GM19240 (cell line): ENCODE measurements around the gene SOWAHA.
"Not testable (repeated sequence)": the region's sequence is repeated elsewhere in the genome, so short reads cannot be mapped to it uniquely, and the experiment has no call there.

Experiments used
- DNase-seq: peaks from one replicate; pipeline ENCODE4 v3.0.0; 2011; ENCODE audit warnings: low spot score; ENCODE audit not compliant: insufficient read length

SOWAHA gene

DNA sequence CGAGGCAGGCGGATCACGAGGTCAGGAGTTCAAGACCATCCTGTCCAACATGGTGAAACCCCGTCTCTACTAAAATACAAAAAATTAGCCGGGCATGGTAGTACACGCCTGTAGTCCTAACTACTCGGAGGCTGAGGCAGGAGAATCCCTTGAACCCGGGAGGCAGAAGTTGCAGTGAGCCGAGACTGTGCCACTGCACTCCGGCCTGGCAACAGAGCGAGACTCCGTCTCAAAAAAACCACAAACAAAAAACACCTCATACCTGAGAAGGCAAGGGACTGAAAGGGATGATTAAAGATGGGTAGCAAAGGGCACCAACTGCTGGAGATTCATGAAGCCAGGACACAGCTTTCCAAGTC is 6.3 kb upstream of the SOWAHA start:
- not testable (repeated sequence) for DNase-seq

GRCh38 chr5:132807163-132807838 is 5.8 kb upstream of the SOWAHA start:
- no peak for DNase-seq

- DNase-seq: no peak
Measured at GRCh38 chr5:132808448-132808847, 4.7 kb upstream of the SOWAHA start.

DNA sequence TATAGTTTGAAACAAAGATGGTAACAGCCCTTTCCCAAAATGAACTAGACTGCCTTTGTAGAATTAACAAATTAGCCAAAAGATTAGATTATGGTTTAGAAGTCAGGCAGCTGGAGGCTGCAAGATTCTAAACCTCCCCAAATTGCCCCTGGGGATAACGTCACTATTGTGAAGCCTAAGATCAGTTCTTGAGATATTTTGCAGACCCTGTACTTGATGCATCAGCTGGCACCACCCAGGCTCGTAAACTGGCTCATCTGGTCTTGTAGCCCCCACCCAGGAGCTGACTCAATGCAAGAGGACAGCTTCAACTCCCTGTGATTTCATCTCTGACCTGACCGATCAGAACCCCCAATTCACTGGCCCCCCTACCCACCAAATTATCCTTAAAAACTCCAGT is 4.2 kb upstream of the SOWAHA start:
- no peak for DNase-seq

DNA sequence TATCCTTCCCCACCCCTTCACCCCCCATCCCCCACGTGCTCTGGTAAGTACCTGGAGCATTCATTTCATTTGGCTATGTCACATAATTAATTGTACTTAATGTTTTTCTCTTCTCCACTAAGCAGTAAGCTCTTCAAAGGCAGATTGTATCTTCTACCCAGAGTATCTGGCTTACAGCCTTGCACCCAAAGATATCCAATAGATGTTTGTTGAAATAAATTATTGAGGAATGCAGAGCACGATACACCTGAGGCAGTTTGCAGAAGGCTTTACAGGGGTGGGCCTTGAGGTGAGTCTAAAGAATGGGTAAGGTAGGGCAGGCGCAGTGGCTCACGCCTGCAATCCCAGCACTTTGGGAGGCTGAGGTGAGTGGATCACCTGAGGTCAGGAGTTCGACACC is 2.5 kb upstream of the SOWAHA start:
- DNase-seq: no peak

GRCh38 chr5:132812123-132812765 is 858 bp upstream of the SOWAHA start:
- DNase-seq: no peak

DNA sequence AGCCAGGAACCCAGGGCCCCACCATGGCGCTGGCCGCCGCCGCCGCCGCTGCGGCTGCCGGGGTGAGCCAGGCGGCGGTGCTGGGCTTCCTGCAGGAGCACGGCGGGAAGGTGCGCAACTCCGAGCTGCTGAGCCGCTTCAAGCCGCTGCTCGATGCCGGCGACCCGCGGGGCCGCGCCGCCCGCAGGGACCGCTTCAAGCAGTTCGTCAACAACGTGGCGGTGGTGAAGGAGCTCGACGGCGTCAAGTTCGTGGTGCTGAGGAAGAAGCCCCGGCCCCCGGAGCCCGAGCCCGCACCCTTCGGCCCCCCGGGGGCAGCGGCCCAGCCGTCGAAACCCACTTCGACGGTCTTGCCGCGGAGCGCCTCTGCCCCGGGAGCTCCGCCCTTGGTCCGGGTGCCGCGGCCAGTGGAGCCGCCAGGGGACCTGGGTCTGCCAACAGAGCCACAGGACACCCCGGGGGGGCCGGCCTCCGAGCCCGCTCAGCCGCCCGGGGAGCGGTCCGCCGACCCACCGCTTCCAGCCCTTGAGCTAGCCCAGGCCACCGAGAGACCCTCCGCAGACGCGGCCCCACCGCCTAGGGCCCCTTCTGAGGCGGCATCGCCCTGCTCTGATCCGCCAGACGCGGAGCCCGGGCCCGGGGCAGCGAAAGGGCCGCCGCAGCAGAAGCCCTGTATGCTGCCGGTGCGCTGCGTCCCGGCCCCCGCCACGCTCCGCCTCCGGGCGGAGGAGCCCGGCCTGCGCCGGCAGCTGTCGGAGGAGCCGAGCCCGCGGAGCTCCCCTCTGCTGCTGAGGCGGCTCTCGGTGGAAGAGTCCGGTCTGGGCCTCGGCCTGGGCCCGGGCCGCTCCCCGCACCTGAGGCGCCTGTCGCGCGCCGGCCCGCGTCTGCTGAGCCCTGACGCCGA is 749 bp downstream of the SOWAHA start:
- no peak for DNase-seq

GRCh38 chr5:132814503-132815294 is 1.6 kb downstream of the SOWAHA start:
- no peak for DNase-seq

DNA sequence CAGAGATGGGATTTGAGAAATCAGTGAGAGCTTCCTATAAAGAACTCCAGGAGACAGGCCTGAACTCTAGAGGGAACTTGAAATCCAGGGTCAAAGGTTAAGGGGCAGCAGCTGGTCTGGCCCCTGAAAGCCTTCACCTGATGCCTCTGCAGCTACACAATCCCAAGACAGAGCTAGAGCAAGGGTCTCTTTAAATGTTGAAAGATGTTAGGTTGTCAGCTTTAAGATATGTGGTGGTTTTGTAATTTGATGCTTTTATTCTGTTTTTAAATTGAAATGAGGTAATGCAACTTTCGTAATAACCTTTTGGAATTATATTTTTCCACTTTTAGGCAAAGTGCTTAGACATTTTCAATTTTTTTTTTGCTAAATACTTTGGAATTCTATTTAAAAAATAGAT is 2.4 kb downstream of the SOWAHA start:
- DNase-seq: no peak

- DNase-seq: no peak
Measured at GRCh38 chr5:132816083-132816482, 3.0 kb downstream of the SOWAHA start.

- DNase-seq: no peak
Measured at GRCh38 chr5:132816554-132816953, 3.5 kb downstream of the SOWAHA start.

DNA sequence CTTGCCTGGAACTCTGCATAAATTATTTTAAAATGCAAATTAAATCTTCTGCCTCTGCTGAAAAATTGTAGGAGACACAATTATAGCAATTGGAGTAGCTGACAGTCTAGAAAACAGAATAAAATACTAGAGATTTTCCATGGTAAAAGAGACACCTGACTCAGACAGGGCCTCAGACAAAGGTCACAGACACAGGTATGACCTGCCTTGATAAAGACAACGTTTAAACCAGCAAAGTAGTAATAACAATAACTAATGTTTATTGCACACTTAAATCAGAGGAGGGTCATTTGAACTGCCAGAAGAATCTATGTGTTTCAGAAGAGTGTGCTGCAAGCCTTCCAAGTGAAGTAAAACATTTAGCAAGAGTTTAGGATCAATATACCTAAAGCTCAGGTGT is 3.9 kb downstream of the SOWAHA start:
- no peak for DNase-seq

DNA sequence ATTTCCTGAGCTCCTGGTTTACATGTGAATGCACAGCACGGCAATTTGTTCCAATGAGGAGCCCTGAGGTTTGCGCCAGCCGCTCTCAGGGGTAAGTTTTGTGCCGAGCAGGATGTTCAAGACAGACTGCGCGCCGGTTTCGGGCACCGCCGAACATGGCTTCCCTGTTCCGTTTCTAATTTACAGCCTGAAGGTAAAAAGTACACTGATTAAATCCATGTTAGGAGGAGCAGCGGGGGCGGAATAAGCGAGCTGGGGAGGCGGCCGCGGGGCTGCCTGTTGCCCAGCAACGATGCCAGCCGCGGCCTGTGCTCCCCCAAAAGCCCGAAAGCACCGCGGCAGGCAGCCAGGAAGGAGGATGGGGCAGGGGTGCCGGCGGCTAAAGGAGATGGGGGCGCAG is 6.4 kb downstream of the SOWAHA start:
- DNase-seq: no peak

DNA sequence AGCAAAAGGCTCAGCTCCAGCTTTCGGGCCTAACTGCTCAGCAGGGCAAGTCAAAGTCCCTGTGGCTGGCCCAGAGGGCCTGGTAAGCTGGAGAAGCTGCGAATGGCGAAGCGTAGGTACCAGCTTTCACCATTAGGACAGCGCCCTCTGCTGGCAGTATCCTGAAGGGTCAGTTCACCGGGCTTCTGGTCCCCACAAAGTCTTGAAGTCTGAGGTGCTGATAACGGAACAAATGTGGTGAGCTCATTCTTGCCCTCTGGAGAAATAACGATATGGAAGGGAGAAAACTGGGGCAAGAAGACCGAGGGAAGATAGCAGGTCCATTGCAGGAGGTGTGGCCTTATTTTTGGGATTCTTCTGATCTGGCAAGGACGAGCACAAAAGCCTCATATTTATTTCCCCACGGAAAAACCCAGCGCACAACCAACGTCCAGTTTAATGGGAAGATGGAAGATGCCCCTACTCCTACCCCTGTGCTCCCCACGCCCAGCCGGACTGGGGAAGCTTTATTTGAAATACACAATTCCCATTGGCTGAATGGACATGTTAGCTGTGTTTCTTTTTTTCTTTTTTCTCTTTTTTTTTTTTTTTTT is 7.2 kb downstream of the SOWAHA start:
- peak; percentile 96 for DNase-seq

DNA sequence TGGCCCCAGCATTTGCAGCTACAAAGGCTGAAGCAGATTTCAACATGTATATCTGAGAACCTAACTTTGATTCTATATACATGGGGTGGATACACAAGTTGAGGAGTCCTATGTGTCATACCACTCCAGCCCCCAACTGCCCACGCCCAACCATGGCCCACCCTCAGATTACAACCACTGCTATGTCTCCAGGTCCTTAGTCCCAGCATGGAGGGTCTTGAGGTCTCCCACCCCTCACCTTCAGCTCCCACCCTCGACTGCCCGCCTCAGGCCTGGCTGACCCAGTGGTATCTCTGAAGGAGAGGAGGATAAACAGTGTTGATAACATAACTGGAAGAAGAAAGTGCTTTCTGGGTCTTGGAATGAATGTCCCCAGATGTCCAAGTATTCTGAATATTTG is 8.2 kb downstream of the SOWAHA start:
- no peak for DNase-seq

GRCh38 chr5:132821791-132822190 is 8.7 kb downstream of the SOWAHA start:
- DNase-seq: no peak

DNA sequence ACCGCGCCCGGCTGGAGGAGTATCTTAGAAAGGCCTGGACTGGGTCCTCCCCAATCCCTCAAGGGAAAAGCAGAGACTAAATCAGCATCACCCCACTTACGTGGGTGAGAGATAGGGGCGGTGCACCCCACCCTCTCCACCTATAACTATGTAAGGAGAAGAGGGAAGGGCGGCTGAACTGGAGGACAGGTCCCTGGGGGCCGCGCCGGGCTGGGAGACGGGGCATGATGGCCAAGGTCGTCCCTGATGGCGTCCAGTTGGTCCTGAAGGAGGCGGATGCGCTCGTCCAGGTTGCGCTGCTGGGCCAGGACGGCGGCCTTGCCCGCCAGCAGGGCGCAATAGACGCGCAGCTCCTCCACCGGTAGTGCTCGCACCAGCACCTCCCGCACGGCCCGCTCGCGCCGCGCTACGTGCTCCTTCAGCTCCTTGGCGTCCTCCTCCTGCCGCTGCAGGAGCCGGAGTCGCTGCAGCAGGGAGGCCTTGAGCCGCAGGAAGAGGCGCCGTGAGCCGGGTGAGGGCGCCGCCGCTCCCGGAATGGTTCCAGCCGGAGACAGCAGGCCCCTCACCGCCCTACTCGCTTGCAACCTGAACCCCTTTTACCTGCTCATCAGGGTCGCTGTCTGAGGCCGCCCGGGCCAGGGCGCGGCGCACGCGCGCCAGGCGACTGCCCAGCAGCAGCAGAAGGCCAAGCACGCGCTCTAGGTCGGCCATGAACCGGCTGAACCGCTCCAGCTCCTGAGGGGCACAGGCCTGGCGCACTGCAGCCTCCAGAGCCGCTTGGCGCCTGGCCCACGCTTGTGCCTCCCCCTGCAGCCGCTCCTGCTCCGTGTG is 9.8 kb downstream of the SOWAHA start:
- DNase-seq: no peak

DNA sequence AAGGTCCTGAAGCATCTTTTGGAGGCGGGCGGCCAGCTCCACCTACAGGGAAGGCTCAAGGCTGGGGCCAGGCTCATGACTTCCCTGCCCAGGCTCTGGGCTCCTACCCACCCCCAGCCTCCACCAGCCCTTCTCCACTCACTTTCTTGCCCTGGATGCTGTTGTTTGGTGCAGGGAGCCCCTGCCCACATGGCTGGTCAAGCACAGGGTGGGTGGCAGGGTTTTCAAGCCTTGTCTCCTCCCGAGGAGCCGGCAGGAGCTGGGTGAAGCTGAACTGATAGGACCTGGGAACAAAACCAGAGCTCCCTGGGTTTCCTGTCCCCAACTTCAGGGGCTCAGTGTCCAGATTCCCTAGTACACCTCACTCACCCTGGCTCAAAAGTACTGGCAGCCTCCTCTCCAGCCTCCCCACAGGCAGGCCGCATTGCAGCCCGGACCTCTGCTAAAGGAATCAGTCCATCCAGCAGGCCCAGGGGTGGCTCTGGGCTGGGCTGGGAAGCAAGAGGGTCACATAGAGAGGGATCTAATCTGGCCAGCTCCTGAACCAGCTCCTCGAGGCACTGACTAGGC is 10.5 kb downstream of the SOWAHA start:
- no peak for DNase-seq

- DNase-seq: no peak
Measured at GRCh38 chr5:132824426-132824825, 11.3 kb downstream of the SOWAHA start.
